GM21717 (cell line): ENCODE results near the gene CST6.

Source experiments
- ATAC-seq: cut with Tn5 transposase; IDR thresholded peaks from one replicate; pipeline ENCODE4 v1.9.1; 2021; ENCODE audit warnings: mild to moderate bottlenecking, moderate library complexity; ENCODE audit not compliant: unreplicated experiment

CST6 gene, protein sequence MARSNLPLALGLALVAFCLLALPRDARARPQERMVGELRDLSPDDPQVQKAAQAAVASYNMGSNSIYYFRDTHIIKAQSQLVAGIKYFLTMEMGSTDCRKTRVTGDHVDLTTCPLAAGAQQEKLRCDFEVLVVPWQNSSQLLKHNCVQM

DNA sequence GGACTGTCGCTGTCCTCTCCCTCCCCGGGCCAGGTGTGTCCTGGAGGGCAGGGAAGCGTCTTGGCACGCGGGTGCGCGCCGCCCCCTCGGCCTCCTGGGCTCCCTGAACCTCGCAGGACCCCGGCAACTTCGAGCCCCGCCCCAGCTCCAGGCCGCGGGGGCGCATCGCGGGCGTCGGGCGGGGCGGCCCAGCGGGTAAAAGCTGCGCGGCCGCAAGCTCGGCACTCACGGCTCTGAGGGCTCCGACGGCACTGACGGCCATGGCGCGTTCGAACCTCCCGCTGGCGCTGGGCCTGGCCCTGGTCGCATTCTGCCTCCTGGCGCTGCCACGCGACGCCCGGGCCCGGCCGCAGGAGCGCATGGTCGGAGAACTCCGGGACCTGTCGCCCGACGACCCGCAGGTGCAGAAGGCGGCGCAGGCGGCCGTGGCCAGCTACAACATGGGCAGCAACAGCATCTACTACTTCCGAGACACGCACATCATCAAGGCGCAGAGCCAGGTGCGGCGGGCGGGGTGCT, at the start of gene CST6:
TSS of gene CST6 (plus strand) at position 224 of the 519 bp plus-strand sequence. CDS start at position 261, 37 bp downstream.
- ATAC-seq: no peak

DNA sequence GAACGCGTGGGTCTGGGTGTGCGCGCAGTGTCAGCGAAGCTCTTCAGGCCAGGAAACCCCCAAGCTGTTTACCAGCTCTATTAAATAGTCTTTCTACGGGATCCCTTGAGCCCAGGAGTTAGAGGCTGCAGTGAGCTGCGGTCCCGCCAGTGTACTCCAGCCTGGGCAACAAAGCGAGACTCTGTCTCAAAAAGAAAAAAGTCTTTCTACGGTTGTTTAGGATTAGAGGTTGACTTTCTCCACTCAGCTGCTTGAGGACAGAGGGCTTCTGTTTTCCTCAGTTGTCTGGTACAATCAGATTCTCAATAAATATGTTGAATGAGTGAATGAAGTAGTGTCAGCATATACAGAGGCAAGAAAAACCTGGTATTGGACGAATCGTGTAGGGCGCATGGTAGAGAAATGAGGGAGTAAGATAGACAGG, 49.7 kb upstream of the CST6 start:
- no peak for ATAC-seq

DNA sequence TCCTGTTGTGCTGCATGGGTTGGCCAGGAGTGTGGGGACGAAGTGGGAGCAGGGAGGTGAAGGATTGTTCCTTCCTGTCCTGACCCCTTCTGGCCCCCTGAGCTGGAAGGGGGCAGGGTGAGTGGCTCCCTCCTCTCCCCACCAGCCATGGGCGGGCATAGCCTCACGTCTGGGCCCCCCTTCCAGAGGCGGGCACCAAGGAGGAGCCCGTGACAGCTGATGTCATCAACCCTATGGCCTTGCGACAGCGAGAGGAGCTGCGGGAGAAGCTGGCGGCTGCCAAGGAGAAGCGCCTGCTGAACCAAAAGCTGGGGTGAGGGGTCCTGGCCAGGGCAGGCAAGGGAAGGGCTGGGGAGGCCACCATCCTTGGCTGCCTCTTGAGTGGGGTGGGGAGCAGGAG, 46.9 kb upstream of the CST6 start:
- ATAC-seq: no peak

DNA sequence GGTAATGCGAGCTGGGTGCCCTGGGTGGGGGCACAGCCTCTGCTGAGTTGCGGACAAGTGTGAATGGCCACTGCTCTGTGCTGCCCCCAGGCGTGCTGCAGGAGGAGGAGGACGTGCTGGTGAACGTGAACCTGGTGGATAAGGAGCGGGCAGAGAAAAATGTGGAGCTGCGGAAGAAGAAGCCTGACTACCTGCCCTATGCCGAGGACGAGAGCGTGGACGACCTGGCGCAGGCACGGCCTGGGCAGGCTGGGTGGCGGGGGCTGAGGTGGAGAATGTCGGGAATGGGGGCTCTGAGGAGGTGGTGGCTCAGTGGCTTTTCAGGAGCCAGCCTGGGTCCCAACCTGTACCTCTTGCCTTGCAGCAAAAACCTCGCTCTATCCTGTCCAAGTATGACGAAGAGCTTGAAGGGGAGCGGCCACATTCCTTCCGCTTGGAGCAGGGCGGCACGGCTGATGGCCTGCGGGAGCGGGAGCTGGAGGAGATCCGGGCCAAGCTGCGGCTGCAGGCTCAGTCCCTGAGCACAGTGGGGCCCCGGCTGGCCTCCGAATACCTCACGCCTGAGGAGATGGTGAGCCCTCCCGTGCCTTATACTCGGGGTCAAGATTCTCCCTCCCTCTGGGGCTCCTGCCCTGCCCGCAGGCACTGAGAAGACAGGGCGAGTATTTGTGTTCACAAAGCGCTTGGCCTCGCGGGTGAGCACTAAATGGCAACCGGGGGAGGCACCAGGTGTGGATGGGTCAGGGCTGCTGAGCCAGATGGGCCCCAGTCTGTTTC, 45.6 kb upstream of the CST6 start:
- ATAC-seq: no peak

DNA sequence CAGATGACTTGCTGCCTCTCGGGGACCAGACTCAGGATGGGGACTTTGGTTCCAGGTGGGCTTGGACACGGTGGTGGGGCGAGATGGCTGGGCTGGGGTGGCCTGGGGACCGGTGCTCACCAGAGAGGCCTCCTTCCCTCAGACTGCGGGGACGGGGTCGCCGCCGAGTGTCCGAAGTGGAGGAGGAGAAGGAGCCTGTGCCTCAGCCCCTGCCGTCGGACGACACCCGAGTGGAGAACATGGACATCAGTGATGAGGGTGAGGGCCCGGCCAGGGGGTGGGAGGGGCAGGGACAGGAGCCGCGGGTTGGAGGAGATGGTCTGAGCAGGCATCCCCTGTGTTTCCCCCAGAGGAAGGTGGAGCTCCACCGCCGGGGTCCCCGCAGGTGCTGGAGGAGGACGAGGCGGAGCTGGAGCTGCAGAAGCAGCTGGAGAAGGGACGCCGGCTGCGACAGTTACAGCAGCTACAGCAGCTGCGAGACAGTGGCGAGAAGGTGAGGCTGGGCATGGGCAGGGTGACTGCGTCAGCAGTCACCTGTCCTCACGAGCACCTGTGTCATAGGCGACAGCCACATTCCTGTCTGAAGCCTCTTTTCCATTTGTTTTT, 44.4 kb upstream of the CST6 start:
- no peak for ATAC-seq

DNA sequence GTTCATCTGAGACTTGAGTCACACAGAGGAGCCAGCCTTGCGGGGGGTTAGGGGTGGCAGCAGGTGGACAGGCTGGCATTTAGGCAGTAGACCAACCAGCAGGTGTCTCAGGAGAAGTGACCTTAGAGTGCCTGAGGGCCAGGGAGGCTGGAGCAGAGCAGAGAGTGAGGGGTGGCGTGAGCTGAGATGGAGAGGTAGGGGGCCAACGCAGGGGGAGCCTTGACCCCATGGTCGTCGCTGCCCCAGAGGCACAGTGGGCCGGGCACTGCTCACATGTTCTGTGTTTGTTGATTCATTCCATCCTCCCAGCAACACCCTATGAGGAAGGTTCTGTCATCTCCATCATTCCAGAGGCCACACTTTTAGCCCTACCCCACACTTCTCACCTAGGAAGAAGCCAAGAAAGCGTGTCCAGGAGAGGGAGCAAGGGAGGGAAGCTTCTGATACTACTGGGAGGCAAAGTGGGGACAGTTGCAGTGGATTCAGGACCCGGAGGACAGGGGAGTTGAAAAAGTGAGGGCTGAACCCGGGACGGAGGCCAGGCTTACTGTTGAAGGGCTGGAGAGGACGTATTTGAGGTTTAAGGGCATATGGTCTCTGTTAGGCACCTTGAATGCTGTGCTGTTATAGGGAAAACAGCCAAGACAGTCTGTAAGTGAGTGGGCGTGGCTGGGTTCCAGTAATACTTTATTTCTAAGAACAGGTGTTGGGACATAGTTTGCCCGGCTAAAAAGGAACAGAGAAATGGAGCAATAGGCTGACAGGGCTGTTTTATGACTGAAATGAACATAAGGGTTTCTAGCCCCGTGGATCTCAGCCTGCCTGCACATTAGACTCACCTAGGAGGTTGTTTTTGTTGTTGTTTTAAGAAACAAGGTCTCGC, 43.0 kb upstream of the CST6 start:
- no peak for ATAC-seq

DNA sequence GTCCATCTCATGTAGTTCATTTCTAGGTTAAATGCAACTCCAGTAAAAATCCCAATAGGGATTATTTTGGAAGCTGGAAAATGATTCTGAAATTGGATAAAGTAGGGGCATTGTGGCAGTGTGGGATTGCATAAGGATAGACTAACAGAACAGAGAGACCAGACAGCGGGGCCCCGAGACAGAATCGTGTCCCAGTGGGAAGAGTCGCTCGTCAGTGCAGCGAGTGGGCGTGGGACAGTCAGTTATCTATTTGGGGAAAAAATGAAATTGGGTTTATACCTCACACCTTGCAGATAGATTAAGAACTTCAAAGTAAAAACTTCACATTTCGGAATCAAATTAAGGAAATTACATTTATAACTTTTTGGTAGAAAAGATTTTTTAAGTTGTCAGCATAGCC, 39.7 kb upstream of the CST6 start:
- no peak for ATAC-seq

DNA sequence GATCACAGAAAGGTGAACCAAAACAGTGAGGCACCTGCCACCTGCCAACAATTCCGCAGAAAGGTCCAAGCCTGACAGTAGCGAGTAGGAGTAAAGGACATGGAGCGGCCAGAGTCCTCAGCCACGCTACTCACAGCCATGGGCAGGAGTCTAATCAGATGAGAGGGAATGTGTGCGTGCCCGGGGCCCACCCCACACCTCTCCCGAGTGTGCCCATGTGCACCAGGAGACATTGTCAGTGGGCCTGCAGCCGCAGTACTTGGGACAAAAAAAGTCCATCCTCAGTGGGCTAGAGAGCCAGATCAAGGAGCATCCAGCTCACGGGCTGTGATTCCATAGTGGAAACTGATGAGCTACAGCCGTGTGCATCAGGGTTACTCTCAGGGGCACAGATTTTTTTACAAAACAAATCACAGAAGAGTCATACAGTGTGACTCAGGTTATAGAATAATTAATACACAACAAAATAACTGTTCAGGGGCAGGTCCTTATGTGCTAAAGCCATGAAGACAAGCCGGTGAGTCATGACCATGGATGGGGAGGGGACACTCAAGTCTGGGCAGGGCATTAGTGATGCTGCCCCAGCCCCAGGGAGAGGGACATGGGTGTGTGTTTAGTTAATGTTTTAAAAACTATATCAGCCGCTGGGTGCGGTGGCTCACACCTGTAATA, 38.2 kb upstream of the CST6 start:
- ATAC-seq: no peak

DNA sequence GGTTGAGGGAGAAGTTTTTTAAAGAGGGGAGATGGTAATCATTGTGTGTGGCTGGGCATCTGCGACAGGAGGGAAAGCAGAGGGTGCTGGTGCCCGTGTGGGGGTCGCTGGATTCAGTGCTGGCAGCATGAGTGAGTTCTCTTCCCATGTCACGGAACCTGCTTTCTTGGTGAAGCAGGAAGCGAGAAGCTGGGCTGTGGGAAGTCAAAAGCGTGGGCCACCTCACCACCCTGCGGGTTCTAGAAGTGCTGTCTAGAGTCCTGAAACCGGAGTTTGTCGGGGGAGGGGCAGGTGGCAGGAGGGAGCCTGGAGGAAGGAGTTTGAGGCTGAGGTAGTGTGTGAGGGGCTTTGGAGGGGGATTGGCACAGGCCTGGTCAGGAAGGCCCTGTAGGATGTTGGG, 36.0 kb upstream of the CST6 start:
- no peak for ATAC-seq

DNA sequence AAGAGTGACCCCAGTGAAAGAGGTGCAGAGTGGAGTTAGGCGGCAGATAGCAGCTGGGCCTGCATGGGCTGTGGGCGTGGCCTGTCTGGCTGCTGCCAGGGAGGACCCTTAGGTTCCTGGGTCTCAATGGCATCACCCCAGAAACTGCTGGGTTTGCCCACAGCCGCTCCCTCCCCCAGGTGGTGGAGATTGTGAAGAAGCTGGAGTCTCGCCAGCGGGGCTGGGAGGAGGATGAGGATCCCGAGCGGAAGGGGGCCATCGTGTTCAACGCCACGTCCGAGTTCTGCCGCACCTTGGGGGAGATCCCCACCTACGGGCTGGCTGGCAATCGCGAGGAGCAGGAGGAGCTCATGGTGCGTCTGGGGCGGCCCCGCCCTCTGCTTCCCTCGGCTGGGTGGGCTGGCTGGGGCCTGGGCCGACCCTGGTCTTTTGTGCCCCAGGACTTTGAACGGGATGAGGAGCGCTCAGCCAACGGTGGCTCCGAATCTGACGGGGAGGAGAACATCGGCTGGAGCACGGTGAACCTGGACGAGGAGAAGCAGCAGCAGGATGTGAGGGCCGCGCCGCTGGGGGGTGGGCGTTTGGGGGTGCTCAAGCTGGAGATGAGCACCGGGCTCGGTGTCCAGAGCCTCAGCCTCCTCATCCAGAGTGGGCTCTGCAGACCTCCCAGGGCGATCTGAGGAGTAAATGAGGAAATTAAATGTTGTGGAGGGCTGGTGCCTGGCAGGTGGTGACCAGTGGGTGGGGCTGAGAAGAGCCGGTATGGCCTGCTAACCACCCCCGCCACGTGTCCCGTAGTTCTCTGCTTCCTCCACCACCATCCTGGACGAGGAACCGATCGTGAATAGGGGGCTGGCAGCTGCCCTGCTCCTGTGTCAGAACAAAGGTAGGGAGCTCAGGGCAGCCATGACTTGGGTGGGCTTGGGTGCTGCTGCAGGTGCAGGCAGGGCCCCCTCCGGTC, 35.3 kb upstream of the CST6 start:
- no peak for ATAC-seq

DNA sequence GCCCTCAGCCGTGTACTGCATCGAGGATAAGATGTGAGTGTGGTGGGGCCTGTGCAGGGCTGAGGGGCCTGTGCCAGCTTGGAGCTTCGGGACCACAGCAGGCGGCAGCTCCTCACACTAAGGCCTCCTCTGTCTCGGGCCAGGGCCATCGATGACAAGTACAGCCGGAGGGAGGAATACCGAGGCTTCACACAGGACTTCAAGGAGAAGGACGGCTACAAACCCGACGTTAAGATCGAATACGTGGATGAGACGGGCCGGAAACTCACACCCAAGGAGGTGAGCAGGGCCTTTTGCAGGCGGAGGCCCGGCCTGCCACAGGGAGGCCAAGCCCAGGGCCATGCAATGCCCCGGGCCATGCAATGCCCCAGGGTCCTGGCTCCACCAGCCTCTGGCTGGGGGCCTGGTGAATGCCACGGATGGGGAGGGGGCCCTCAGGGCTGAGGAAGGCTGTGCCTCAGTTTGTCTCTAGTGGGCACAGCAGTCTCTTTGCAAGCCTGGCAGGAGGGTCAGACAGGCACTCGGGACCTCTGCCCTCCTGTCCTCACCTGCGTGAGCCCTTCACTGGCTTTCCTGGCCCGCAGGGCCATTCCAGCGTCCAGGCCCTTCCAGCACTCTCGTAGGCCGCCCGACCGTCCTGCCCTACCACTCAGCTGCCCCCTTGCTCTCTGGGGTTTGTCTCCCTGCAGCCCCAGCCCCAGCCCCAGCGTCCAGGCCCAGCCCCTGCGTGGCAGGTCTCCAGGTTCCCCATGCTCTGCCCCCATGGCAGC, 34.0 kb upstream of the CST6 start:
- ATAC-seq: no peak

DNA sequence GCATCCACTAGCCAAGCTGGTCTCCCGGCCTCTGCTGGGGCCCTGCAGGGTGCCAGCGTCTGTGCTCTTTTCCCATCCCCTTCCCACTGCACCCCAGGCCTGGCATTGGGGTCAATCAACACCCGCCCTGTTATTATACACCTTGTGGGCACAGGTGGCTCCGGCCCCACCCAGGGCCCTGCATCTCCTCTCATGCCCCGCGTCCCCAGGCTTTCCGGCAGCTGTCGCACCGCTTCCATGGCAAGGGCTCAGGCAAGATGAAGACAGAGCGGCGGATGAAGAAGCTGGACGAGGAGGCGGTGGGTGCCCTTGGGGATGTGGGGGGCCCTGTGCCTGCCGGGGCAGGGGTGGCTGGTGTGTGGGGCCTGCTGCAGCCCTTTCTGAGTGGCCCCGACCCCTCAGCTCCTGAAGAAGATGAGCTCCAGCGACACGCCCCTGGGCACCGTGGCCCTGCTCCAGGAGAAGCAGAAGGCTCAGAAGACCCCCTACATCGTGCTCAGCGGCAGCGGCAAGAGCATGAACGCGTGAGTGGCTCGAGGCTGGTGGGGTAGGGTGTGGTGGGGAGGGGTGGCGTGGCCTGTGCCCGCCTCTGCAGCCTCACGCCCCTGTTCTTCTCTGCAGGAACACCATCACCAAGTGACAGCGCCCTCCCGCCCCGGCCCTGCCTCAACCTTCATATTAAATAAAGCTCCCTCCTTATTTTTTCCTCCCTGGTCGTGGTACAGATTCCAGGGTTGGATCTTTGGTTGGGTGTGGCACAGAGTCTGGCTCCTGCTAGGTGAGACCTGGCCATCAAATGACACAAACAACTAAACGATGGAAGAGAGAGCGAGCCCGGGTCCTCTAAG, 33.2 kb upstream of the CST6 start:
- ATAC-seq: no peak

DNA sequence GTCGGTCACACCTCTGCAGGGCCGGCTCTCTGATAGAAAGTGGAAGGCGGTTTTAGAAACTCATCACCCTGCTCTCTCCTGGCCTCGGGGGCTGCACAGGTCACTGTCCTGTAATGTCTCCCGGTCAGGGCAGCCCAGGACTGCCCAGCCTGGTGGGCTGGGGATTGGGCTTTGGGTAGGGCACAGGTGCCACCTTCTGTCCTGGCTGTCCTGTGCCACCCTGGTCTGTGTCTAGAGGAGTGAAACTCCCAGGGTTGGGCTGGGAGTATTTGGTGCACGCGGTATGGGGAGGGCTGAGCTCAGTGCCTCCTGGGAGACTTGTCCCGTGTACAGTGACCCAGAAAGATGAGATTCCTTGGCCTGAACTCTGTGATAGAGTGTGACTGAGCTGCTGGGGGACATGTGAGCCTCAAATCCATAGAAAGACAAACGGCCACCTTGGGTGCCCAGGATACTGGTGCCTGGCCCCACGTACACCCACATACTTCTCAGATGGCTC, 32.5 kb upstream of the CST6 start:
- ATAC-seq: no peak

DNA sequence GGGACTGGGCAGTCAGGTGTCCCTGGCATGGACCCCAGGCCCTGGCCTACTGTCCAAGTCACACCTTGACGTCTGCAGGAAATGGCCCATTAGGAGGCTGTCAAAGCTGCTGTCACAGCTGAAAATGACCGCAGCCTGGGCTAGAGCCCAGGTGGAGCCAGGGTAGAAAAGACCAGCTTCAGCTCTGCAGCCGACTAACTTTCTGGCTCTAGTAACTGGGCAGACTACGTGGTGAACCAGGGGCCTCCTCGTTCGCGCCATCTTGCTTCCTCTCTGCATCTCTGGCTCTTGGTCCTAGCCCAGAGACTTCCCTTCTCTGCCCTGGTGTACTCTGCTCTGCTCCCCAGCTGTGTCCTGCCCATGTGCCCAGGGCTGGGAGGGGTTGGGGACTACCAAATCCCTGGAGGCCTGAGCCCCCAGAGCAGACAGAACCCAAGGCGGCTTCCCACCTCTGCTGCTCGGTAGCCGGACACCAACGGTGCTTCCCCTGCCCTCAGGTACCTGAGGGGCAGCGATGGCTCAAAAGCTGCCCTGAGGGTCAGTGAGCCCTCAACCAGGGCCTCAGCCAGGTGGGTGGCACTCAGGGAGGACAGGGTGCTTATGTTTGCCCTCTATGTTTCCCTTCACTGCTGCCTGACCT, 30.6 kb upstream of the CST6 start:
- ATAC-seq: no peak

DNA sequence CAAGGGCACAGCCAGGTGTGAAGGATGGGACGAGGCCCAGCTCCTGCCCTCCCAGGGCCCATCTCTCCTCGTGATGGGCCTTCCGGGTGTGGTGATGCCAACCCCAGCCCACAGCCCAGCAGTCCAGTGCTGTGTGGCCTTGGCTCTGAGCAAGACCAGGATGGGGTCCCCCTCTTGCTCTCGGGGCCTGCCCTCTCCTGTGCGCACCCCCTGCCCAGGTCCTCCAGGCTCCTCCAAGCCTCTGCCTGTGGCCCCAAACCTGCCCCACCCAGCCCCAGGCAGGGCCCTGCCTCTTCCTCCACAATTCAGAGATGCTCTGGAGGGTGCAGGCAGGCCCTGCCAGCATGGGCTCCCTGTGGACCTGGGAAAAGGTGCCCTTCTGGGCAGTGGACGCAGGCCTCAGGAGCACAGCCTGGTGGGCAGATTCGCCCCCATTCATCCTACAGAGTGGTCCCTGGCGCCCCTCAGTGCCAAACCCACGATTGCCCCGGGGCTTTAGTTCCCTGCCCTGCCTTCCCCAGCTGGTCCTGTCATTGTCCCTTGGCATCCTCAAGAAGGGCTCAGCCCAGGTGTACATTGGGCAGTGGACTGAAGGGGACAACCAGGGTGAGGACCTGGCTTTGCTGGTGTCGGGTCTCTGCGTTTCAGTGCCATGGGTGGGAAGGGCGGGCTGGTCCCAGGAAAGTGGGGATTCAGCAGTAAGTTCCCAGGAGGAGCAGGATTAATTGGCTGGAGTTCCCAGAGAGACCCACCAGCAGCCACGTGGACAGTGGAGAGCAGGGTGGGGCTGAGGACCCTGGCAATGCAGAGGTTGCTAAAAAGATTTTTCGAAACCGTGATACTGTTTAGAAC, 29.6 kb upstream of the CST6 start:
- no peak for ATAC-seq
